GM18498 (cell line): ENCODE results near the gene CNOT1.
"Not testable (repeated sequence)": the region's sequence is repeated elsewhere in the genome, so short reads cannot be mapped to it uniquely, and the experiment has no call there.

Experiments used
- ATAC-seq: cut with Tn5 transposase; IDR thresholded peaks from one replicate; pipeline ENCODE4 v1.9.1; 2021; ENCODE audit warnings: mild to moderate bottlenecking, moderate library complexity; ENCODE audit not compliant: unreplicated experiment

Gene CNOT1

DNA sequence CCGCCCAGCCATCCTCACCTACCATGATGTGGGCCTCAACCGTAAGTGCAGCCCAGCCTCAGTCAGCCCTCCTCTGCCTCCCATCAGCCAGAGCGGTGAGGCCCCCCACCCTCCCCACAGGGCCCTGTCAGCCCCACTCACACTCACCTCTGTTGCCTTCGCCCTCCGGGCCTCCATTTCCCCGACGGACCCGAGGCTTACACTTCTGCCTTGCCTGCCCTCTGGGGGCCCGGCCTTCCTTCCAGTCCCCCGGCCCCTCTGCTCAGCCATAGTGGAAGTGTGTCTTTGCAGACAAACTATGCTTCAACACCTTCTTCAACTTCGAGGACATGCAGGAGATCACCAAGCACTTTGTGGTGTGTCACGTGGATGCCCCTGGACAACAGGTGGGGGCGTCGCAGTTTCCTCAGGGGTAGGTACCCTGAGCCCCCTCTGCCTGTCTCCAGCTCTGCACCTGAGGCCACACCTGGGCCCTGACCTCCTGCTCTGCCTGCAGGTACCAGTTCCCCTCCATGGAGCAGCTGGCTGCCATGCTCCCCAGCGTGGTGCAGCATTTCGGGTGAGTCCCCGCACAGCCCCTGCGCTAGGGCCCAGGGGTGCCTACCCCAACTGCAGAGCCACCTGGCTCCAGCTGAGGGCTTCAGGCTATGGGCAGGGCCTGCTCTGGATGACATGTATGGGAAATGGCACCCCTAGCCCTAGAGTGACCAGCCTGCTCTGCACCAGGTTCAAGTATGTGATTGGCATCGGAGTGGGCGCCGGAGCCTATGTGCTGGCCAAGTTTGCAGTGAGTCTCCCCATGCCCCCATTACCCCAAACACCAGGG is 125.5 kb downstream of the CNOT1 start:
- ATAC-seq = no peak

DNA sequence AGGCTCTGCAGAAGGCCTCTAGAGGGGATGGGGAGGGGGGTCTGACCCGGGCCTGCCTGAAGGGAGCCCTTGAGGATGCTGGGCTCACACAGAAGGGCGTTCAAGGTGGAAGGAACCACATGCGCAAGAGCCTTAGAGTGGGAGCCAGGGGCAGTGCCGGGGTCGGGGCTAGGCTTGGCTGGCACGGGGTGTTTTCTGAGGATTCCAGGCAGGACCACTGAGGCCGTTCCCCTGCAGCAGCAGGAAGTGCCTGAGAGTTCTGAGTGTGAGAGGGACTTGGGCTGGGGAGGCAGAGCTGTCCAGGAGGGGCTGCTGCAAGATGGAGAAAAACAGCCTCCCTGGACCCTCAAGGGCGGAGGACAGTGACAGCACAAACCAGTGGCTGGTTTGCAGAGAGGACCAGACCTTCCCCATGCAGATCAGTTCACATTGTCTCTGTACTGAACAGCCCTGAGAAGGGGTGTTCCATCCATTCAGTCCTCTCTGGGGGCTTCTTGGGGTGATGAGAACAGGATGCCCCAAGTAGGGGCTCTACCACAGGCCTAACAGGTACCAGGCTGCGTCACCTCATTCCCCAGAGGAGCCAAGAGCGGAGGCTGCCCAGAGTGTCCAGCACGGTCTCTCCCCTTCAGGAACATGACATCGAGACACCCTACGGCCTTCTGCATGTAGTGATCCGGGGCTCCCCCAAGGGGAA is 126.3 kb downstream of the CNOT1 start:
- ATAC-seq = no peak

DNA sequence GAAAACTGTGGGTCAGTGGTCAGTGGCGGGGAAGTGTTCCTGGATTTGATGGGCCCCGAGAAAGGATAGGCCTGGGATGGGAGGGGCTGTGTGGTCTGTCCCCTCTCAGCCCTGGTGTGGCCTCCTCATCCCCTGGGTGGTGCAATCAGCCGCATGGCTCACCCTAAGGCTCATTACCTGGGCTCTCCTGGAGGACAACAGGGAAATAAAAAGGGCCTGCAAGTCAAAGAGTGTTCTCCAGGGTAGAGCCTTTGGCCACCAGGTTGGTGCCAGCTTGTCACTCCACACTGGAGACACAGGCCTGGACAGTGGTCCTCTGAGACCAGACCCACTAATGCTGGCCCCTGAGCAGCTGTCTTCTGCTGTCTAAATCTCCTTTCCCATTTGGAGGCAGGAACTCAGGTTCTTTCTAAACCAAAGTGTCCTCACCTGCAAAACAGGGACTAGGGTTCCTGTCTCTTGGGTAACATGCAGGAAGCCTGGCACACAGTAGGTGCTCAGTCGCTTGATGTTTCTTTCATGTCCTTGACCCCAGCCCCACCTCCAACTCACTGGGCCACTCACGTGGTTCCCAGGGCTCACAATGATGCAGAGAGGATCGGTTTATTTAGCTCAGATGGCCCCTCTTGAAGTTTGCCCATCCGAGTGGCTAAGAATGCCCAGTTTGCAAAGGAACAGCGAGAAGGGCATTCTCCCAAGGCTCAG is 127.3 kb downstream of the CNOT1 start:
- ATAC-seq = no peak

DNA sequence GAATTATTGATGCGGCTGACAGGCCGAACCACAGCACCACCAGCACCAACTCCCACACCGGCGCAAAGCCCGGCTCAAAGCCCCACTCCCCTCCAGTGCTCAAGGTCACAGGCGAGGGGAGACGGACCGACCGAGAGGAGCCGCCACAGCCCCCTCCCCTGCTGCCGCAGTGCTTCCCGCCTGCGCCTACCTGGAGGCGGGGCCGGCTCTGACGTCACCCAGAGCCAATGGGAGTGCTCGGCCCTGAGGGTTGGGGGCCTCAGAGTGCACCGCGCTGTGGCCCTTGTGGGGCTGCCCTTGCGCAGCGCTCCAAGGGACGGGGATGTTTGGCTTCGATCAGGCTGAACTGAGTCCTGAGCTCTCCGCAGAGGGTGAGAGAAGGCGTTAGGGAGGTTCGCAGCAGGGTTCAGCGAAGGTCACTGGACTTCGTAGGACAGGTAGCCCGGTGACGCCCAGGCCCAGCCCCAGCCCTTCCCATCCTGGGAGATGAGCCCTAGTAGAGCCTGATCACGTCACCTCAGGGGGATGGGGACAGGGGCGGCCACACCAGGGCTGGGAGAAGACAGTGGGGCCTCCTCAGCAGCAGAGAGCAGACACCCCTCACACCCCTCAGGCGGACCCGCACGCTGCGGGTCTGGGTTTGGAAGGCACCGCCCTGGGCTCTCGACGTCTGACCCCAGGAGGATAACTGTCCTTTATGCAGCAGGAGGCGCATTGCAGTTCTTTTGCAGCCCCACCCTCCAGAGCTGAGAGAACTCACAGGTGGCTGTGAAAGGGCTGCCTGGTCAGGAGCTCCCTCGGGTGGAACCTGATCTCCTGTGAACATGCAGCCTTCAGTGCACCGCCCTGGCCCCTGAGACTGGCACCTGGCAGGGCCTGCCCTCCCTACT is 128.1 kb downstream of the CNOT1 start:
- ATAC-seq = no peak

DNA sequence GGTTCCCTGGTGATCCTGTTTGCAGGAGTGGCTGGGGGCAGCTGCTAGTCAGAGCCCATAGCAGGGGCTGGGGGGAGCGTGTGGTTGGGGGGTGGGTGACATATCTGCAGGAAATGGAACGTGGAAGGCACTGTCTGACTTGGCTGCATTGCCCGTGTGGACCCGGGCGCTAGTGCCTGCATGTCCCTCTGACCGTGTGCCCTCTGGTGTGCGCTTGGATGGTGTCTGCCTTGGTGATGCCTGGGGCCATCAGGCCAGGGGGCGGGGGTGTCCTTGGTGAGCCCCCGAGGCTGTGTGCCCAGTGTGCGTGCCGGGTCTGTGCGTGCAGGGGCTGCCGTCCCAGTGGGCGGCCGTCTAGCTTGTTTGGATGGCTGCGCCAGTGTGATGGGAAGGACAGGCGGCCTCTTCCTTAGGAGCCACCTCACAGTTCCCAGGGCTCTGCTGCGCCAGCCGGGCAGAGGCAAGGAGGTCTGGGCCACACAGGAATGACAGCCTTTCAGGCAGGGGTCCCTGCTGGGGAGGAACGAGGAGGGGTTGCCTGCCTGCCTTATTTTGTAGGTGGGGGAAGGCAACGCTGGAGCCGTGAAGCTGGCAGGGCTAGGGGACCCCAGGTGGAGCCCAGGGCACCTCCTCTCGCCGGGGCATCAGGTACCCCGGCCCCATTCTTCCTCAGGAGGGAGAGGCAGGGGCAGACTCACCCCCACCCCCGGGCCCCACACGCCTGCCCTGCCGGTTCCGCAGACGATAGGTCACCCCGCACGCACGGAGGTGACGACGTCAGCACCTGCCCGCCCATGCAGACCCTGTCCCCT is 129.0 kb downstream of the CNOT1 start:
- no peak for ATAC-seq

DNA sequence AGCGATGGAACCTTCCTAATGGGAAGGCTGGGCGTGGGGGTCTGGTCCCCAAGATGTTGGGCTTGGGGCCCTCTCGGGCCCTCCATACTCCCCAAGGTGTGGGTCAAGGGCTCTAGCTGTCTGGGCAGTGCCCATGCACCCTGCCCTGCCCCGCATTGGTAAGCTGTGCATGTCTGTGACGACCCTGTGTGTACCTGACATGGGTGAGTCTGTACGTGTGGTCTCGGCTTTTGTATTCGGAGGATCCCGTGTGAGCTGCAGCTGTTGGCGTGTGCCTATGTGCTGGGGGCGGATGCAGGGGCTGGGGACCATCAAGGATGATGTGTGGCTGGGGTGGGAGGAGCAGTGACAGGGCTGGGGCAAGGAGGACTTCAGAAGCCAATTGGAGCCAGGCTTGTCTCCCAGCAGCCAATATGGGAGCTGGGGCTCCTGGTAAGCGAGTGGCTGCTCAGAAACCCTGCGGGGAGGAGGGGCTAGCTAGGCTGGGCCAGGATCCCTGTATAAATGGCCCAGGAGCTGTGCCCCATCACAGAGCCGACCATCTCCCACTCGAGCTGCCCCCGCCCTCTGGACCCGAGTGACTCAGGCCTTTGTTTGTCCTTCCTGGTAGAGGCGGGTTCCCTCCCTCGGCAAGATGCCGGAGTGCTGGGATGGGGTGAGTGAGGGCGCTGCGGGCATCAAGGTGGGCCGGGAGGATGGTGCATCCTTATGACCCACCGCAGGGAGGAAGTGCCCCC is 129.8 kb downstream of the CNOT1 start, which contains the start of gene NDRG4:
Gene NDRG4, plus strand, starts transcription at position 529 of the 737 bp plus-strand sequence. Its CDS starts 106 bp downstream, at position 635.
- no peak for ATAC-seq

DNA sequence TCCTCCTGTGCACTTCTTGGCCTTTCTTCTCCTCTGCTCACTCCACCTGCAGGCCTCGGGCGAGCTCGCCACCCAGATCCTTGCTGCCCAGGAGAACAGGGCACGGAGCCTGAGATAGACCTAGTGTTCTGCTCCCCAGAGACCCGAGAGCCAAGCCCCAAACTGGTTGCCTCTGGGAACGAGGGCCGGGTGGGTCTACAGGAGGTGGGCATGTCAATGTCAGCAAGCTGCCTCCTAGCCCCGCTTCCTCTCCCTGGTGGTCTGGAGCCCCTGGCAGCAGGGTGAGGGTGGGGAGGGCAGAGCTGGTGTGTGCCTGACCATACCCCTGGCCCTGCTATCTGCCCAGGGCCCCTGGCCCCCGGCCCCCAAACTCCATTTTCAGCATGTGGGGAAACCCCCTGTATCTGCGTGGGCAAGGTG is 130.5 kb downstream of the CNOT1 start:
- no peak for ATAC-seq

DNA sequence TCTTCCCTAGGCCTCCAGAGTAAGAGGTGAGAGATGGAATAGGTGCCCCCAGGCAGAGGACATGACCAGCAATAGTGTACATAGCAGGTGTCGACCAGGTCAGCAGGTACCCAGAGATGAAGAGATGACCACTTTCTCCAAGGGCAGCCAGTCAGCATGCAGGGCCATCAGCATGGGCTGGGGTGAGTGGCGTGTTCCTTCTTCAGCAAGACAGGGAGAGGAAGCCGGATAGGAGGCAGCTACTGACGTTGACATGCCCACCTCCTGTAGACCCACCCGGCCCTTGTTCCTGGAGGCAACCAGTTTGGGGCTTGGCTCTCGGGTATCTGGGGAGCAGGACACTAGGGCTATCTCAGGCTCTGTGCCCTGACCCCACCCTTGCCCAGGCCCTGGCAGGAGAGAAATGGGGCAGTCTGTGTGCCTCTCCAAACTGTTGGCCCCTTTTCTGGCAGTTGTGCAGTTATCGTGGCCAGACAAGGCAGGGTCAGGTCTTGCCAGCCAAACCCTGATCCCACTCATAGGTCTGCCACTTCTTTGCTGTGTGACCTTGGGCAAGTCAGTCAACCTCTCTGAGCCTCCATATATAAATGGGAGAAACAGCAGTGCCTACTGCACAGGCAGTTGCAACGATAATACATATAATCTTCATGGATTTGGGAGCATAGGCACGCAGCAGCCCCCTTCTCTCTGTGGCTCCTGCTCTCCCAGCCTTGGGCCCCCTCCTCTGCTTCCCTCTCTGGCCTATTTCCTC is 131.1 kb downstream of the CNOT1 start:
- no peak for ATAC-seq

DNA sequence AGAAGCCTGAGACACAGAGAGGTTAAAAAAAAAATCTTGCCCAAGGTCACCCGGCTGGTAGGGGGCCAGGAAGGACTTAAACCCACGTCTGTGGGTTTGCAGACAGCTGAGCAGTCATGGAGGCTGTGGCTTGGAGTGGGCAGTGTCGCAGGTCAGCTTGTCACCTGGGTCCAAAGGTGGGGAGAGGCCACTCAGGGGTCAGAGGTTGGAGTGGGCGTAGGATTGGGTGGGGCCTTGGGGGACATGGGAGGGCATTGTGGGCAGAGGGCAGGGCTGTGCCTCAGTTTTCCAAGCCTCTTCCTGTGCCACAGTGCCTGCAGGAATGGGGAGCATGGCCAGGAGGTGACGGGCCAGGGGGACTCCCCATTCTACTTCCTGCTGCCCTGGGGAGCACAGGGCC is 131.7 kb downstream of the CNOT1 start:
- ATAC-seq = no peak

DNA sequence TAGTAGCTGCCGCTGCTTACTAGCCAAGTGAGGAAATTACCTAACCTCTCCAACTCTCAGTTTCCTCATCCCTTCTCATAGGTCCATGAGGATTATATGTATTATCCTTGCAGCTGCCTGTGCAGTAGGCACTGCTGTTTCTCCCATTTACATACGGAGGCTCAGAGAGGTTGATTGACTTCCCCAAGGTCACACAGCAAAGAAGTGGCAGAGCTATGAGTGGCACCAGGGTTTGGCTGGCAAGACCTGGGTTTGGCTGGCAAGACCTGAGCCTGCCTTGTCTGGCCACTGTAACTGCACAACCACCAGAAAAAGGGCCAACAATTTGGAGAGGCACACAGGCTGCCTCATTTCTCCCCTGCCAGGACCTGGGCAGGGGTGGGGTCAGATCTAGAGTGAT is 132.2 kb downstream of the CNOT1 start:
- ATAC-seq = no peak

DNA sequence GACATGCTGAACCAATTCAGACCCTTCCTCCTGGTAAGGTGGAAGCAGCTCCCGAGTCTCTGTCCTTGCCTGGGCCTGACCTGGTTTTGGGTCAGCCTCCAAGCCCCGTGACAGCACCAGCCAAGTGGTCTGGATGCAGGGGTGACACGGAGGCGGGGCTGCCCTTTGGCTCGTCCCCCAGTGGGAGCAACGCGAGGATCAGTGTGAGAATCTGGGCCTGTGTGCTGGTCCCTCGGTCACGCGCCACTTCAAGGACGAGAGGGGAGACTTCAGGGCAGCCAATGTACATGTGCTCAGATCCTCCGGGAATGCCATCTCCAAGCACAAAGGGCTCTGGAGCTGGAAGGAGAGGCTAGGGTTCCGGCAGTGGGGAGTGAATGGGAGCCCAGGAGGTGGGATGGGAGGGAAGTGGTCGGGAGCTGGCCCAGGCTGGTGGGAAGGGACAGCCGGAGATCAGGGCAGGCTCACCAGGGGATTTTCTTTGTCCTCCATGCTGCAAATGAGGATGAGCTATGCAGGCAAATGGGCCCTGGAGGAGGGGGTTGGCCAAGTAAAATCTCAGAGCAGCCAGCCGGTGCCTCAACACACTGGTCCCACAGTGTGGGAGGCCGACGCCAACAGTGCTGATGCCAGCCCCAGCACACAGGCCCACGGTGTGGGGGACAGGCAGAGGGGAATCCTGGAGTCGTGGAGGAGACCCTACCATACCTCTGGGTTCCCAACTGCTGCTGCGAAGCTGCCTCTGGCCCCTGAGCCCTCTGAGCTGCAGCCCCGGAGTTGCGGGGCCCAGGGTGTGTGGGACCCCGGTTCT is 133.9 kb downstream of the CNOT1 start:
- ATAC-seq = no peak

DNA sequence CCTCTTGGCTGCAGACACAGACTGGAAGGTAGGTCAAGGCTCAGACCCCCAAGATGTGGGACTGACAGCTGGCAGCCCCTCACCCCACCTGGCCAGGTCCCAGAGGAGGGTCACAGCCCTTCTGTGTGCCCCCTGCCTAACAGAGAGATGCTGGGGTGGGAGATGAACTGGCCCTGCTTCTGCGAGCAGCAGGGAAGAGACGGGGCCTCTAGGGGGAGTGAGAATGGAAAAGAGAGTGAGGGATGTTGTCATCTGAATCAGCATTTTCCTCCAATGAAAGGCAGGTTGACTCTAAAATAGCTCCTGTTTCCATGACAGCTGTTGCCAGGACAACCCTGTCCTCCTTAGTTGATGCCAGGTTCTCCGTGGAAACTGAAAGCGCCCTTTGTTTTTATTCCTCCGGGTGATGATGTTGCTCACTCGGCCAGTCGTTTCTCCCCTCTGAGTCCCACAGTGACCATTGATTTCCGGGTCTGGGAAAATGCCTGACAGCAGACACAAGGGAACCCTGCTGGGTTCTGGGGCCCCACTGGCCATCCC is 134.6 kb downstream of the CNOT1 start:
- peak; percentile 77 for ATAC-seq

DNA sequence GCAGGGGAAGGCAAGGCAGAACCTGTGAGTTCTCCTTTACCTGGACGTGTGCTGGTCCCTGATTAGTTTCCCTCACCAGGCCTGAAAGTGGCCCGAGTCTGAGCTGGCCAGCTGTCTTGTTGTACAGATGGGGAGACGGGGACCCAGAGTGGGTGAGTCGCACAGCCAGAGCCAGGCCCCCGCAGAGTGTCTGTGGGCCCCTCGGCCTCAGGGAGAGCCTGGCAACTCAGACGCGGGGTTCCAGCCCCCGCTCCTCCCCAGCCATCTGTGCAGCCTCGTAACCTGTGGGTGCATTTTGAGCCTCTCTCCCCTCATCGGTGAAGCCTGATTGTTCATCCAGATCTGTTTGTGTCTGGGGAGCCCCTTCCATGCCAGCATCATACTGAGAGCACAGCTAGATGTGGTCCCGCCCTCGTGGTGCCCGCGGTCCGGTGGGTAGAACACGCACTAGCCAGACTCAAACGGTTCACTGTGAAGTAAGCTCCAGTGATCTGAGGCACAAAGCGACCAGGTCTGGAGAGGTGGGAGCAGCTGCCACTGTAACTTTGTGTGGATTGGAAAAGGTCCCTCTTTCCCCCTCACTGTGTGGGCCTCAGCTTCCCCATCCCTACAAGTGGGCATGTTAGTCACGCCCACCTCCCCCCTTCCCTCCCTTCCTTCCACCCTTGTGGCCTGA is 135.7 kb downstream of the CNOT1 start:
- ATAC-seq = no peak

DNA sequence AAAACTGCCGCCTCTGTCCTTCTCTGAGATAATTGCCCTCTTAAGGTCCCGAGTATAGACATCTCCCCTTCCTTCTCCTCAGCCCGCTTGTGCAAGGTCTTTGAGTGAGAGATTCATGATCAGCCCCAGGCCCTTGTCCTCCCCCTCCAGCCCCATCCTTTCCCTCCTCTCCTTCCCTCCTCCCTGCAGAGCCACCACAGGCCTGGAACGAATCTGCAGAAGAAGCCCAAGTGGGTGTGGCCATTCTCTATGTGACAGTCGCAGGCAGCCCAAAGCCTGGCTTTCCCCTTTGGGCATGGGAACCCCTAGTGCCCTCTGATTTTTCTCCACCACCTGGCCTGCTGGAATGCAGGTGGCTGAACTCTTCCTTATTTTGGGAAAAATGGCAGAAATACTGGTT is 136.9 kb downstream of the CNOT1 start:
- no peak for ATAC-seq

DNA sequence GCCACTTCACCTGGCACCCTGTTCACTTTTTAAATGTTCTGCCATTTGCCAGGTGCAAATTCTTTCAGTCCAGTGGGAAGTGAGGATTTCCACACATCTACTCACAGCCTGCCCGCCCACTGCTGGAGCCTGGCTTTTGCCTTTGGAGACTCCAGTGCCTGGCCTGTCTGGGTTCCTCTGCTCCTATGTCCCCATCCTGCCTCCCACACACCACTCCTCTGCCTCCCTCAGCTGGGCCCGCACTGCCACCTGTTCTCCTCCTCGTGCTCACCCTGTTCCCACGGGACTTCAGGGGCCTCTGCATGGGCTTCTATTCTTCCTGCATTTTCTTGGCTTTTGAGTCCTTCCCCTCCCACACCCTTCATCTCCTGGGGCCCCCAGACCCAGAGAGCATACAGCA is 137.6 kb downstream of the CNOT1 start:
- ATAC-seq = no peak

DNA sequence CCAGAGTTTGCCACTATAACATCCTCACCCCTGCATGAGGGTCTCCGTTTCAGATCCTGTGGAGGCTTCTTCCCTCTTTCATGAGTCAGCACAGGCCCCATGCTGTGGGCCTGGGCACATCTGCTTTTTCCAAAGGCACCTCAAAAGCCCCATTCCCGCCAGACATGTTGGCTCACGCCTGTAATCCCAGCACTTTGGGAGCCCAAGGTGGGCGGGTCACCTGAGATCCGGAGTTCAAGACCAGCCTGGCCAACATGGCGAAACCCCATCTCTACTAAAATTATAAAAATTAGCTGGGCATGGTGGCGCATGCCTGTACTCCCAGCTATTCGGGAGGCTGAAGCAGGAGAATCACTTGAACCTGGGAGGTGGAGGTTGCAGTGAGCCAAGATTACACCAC is 139.1 kb downstream of the CNOT1 start:
- not testable (repeated sequence) for ATAC-seq

DNA sequence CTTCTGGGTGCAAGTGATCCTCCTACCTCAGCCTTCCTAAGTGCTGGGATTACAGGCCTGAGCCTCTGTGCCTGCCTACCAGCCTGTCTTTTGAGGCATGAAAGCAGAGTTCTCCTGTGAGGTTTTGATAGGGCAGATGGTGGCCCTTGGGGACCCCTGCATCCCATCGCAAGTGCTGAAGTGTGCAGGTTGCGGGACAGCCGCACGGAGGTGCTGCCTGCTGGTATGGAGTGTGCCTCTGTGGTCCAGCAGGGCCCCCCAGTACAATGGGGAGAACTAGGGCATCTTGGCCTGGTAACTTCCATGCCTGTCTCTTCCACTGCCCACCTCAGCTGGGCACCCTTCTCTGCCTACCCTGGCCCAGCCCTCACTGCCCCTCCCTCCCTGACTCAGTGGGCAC is 139.6 kb downstream of the CNOT1 start:
- no peak for ATAC-seq
